ENCODE measurements around the gene CTF1.
"Not testable (repeated sequence)": the region's sequence is repeated elsewhere in the genome, so short reads cannot be mapped to it uniquely, and the experiment has no call there.

The CTF1 gene

DNA sequence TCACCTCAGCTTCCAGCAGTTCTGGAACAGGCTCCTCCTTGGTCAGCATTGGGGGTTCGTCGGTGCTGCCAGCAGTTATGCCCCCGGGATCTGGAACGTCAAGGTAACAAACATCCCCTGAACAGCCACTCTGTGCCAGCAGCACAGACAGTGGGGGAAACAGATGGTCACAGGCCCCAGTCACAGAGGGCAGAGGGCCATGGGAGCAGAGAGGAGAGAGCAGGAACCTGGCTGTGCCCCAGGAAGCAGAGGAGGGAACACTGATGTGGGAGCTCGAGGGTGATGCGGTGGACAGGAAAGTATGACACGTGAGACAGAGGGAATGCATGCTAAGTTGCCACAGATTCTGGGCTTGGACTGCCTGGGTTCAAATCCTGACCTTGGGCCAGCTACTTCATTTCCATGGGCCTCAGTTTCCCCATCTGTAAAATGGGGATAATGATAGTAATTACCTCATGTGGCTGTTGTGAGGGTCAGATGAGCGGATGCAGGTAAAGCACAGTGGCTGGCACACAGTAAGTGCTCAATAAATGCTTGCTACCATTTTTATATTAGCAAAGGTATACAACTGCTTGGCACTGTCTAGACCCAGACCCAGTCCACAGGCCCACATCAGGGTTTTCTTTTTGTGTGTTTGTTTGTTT lies 7.4 kb upstream of the CTF1 start:
- no peak for ATAC-seq

DNA sequence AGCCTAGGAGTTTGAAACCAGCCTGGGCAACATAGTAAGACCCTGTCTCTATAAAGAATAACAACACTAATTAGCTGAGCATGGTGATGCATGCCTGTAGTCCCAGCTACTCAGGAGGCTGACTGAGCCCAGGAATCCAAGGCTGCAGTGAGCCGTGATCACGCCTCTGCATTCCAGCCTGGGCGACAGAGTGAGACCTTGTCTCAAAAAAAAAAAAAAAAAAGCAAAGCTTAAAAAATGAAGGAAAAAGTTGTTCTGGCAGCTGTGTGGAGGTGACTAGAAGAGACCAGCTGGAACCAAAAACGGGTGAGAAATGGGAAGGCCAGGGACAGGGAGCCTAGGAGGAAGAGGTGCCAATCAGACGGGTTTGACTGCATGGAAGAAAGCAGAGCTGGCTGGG lies 6.7 kb upstream of the CTF1 start:
- no peak for ATAC-seq

DNA sequence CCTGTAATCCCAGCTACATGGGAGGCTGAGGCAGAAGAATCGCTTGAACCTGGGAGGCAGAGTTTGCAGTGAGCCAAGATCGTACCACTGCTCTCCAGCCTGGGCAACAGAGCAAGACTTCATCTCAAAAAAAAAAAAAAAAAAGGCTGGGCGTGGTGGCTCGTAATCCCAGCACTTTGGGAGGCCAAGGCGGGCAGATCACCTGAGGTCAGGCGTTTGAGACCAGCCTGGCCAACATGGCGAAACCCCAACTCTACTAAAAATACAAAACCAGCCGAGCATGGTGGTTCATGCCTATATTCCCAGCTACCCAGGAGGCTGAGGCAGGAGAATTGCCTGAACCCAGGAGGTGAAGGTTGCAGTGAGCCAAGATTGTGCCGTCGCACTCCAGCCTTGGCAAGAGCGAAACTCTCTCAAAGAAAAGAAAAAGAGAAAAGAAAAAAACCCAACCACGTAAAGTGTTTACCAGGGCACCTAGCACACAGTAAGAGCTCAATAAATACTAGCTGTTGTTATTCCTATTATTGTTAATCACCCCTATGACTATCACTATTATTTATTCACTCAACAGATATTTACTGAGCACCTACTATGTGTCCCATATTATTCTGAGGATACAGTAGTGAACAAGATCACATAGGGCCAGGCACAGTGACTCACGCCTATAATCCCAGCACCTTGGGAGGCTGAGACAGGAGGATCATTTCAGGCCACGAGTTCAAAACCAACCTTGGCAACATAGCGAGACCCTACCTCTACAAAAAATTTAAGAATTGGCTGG lies 5.2 kb upstream of the CTF1 start:
- ATAC-seq, result not testable (repeated sequence)

DNA sequence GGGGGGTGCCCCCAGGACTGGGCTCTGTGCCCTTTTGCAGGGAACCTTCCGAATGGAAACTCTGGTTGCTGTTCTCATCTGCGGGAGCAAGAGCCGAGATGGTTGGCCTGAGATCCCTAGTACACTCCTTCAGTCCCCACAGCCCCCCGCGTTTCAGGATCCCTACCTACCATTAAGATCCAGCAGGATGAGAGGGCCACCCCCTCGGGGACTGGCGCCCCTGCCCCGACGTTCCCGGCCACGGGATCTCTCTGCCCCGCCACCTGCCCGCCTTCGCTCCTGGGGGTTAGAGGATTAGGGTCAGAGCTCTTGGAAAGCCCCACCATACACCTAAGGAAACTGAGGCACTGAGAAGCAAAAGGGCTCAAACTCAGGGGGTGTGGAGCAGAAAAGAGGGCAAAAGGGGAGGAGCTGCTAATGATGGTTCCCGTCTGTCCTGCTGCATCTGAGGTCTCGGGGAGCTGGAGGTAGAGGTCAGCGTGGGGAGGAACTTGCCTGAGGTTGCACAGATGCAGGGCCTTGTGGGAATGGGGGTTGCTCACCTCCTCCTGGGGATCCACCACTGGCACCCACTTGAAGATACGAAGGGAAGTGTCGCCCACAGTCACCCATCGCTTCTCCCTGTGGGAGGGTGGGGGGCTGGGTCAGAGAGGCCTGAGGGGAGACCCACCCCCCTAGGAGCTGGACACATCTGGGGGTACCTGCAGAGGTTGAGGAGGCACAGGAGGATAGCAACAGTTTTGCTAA lies 3.6 kb upstream of the CTF1 start:
- ATAC-seq, result no peak

DNA sequence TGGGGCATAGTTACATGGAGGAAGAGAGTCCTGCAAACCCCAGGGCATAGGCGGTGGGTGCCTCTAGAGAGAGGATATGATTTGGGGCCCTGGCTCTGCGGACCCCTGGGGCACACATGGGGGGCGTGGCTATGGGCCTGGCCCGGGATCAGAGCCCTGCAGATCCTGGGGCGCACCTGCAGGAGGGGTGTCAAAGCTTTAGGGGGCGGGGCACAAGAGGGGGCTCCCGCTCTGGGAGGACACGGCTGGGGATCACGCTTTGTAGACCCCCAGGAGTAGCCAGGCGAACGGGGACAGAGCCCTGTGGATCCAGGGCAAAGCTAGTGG lies 3.0 kb upstream of the CTF1 start:
- peak in 1 of 2 donors; percentile 2 for ATAC-seq

DNA sequence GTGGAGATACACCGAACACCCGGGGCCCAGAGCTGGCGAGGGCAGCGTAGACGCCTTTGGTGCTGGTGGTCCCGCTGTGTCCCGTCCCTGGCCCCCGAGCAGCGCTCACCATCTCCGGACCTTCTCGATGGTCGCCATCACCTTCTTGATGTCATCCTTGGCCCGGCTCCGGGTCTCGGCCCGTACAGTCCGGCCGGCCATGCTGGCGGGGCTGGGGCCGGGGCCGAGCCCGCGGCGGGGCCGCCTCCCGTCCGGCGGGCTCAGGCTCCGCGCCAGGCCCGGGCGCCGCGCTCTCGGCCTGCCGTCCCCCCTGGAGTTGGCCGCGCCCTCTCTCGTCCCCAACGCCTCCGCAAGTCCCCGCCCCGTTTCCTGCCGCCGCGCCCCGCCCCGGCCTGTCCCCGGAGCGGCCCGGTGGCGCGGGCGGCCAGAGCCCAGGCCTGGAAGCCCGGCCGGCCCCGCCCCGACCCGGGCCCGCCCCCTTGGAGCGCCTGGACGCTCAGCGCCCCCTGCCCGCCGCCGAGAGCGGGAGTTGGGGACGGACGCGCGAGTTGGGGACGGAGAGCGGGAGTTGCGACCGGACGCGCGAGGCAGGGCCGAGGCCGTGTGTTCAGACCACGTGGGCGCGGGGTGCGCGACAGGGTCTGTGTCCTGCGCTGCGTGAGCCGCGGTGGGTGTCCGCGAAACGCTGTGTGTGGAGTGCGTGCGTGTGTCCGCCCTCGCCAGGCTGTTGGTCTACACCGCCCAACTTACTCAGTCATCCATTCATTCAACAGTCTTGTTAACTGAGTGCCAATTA lies 2.5 kb upstream of the CTF1 start, which contains the start of gene BCL7C:
BCL7C (minus strand) TSS at position 334 of the 796 bp plus-strand sequence; CDS start at position 201, 133 bp downstream.
- peak; percentile 81 to 86 for ATAC-seq

DNA sequence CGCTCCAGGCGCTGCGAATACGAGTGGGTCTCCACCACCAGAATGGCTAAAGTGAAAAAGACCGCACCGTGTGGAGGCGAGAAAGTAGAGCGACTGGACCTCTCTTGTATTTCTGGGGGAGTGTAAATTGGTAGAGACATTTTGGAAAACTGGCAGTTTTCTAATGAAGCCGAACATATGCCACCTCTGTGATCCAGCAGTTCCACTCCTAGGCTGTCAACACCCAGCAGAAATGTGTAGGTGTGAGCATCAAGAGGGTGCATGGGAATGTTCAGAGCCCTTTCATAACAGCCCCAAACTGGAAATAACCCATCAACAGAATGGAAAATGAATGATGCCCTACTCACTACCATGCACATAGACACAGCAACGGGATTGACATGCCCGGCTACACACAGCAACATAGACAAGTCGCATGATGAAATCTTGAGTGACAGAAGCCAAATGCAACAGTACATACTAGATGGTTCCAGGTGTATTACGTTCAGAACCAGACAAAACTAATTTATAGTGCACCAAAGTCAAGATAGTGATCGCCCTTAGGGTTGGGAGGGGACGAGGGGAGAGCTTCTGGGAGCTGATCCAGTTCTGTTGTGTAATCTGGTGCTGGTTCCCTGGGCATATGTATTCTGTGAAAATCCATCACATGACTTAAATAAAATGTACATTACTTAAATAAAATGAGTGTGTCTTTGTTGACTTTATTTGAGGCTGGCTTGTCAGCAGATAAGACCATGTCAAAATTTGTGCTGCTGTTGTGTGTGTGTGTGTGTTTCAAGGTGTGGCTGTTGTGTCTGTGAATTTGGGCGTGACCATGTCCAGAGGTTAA lies 1.7 kb upstream of the CTF1 start:
- ATAC-seq, result no peak

DNA sequence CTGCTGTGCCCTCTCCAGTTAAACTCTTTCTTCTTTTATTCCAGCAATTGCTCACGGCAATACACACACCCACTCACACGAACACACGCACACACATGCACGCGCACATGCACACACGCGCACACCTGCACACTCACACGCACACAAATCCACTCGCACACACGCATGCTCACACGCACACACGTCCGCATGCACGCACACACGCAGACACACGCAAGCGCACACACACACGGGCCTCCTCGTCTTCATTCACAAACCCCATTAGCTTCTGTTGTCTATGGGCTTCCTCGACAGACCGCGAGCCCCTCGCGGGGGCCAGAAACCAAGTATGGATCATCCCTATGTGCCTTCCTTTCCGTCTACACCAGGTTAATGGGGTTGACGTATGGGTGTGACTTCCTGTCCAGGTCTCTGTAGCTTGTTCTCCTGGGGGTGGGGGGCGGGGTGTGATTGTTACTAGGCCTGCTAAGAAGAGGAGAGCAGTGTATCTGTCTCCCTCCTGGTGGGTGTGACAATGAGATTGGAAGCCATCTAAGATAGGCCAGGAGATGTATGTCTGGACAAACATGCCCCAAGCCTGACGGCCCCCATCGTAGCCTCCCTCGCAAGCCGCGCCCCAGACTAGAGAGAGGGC lies 670 bp upstream of the CTF1 start:
- ATAC-seq, result no peak

DNA sequence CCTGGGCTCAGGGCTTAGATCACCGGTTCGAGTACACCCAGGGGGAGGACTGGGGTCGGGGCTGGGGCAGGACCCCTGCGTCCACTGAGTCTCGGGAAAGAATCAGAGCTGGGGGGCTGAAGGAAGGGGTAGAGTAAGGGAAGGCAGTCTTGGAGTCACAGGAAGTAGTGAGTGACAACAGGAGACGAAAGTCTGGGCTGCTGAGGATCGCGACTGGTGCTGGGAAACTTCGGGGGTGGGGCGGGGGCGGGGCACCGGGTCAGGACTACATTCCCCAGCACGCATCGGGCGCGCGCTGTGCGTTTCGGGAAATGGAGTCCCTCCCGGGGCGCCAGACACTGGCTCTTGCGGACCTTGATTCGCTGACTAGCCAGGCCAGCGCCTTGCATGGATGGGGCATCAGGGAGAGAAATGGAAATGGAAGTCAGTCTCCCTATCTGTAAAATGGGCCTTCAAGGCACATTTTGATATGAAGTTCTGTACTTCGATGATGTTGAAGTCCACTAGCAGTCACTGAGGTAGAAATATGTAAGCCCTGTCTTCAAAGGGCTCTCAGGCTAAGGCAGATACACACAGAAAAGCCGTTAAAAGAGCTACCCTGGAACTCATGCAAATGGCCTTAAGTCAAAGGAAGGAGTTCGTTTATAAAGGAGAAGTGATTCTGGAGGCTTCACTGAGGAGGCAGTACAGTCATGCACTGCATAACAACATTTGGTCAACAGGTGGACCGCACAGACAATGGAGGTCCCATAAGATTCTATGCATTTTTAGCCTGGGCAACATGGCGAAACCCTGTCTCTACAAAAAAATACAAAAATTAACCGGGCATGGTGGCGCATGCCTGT lies 697 bp downstream of the CTF1 start:
- peak; percentile 63 to 69 for ATAC-seq

DNA sequence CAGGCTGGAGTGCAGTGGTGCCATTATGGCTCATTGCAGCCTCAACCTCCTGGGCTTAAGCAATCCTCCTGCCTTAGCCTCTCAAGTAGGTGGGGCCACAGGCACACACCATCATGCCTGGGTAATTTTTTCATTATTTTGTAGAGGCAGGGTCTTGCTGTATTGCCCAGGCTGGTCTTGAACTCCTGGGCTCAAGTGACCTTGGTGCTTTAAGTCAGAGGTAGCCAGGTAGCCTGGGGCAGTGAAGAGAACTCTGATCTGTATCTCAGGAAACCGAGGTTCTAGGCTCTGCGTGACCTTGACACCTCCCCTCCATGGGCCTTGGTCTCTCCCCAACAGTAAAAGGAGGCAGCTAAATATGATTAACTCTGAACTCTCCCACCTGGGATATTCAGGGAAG lies 3.4 kb downstream of the CTF1 start:
- no peak for ATAC-seq

DNA sequence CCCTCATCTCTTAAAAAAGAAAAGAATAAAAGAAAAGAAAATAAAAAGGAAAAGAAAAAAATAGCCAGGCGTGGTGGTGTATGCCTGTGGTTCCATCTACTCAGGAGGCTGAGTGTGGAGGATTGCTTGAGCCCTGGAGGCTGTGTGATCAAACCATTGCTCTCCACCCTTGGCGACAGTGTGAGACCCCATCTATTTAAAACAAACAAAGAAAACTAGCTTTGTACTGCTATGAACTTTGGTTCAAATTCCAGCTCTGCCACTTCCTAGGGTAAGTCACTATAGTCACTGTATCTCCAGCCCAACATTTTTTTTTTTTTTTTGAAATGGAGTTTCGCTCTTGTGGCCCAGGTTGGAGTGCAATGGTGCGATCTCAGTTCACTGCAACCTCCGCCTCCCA lies 4.2 kb downstream of the CTF1 start:
- ATAC-seq, result no peak

DNA sequence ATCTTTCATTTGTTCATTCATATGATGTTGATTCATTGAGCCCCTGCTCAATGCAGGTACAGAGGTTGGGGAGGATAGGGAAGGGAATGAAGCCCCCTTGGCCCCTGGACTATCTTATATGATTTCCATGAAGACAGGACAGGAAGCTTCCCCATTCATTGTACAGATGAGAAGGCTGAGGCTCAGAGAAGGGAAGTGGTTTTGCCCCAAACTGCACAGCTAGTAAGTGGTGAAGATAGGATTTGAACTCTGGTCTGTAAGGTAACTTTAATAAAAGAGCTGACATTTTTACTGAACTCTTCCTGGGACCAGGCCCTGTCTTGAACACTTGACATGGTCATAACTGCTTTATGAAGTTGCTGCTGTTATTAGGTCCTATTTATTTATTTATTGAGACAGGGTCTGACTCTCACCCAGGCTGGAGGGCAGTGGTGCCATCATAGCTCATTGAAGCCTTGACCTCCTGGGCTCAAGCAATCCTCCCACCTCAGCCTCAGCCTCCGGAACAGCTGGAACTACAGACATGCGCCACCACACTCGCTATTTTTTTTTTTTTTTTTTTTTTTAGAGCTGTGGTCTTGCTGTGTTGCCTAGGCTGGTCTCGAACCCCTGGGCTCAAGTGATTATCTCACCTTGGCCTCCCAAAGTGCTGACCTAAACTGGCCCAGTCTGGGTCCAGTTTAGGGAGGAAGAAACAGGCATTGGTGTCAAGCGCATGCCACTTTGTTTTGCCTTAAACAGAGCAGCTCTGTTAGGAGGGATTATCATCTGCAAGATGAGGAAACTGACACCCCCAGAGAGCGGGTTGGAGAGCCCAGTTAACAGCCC lies 5.0 kb downstream of the CTF1 start:
- ATAC-seq, result no peak

DNA sequence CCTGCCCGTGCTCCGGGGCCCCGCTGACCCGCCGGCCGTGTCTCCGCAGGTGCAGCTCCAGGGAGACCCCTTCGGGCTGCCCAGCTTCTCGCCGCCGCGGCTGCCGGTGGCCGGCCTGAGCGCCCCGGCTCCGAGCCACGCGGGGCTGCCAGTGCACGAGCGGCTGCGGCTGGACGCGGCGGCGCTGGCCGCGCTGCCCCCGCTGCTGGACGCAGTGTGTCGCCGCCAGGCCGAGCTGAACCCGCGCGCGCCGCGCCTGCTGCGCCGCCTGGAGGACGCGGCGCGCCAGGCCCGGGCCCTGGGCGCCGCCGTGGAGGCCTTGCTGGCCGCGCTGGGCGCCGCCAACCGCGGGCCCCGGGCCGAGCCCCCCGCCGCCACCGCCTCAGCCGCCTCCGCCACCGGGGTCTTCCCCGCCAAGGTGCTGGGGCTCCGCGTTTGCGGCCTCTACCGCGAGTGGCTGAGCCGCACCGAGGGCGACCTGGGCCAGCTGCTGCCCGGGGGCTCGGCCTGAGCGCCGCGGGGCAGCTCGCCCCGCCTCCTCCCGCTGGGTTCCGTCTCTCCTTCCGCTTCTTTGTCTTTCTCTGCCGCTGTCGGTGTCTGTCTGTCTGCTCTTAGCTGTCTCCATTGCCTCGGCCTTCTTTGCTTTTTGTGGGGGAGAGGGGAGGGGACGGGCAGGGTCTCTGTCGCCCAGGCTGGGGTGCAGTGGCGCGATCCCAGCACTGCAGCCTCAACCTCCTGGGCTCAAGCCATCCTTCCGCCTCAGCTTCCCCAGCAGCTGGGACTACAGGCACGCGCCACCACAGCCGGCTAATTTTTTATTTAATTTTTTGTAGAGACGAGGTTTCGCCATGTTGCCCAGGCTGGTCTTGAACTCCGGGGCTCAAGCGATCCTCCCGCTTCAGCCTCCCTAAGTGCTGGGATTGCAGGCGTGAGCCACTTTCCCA lies 5.9 kb downstream of the CTF1 start:
- ATAC-seq, result peak; percentile 89 to 91

DNA sequence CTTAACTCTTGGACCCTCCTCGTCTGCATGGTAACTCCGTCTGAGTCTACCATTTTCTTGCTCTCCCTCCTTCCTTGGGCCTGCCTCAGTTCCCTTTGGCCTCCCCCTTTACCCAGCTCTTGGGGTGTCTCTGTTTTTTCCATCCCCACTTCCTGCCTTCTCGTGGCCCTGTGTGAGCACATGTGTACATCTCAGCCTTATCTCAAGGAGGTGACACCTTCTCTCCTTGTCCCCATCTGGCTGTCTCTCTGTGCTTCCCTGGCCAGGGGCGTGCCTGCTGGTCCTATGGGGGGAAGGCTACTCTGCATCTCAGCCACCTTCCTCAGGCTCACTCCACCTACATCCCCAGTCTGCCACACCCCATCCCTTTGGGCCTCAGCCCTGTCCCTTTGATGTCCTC lies 6.6 kb downstream of the CTF1 start:
- no peak for ATAC-seq

DNA sequence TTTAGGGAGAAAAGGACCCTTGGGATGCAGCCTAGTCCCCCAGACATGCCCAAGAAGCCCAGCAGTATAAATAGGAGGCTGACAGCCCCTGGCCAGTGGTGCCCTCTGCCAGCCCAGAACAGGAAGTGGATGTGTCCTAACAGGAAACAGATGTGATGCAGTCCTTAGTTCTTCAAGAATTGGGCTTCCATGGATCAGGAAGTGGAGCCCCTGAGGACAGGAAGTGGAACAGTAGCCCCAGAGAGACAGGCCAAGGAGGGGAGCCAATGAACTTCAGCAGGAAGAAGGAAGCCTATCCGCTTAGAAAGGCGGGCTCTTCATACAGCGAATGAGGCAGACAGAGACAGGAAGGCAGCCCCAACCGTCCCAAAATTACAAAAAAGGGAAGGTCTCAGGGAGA lies 7.2 kb downstream of the CTF1 start:
- no peak for ATAC-seq

DNA sequence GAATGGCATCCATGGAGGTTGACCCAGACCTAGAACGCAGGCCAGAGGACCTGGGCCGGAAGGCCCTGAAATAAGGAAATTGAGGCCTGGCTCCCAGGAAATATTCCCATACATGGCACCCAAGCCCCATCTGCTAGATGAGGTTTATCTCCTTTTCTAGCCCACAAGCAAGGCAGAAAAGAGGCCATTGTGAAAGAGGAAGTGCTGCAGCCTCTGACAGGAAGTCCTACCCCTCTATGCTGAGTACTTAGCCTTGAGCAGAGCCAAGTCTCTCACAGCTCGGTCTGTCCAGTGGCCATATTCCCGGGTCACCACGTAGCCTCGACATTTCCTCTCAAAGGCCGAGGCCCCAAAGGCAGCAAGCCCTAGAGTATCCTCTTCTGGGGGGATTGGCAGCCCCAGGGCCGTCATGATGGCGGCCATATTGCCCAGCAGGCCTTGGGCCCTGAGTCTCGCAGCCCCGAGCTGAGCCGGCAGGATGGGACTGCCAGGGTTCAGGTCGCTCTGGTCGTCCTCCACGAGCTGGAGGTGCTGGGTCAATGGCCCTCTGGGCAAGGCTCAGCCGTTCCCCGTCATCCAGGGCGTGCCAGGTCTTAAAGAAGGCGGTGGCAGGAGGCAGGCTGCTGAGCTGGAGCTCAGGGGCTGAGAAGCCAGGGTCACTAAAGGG lies 7.8 kb downstream of the CTF1 start:
- no peak for ATAC-seq

DNA sequence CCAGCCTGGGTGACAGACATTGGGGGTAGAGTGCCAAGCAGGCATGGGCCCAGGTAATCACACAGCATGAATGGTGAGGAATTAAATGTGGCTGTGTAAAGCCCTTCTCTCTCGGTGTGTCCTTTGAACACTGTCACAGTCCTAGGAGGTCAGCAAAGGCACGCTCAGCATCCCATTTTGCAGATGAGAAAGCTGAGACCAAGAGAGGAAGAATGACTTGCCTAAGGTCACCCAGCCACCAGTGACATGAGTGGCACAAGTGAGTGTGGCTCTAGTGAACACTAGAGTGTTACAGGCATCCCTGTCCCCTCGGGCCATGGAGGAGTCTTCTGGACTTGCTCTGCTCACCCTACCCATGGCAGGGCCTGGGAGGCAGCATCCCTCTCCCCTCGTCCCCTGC lies 10.7 kb downstream of the CTF1 start:
- no peak for ATAC-seq

Data from activated CD4-positive, CD25-positive, alpha-beta regulatory T cell treated with anti-CD3 and anti-CD28 coated beads, Interleukin-2, amount 50 U/mL, for 24 hours (primary cell).